NCI-H345 (cell line): ENCODE results near the gene LARP4B.

ENCODE experiments used
- DNase-seq: peaks from one replicate; lab custom pipeline; 2025; lab: John Stamatoyannopoulos, UW

The LARP4B gene

DNA sequence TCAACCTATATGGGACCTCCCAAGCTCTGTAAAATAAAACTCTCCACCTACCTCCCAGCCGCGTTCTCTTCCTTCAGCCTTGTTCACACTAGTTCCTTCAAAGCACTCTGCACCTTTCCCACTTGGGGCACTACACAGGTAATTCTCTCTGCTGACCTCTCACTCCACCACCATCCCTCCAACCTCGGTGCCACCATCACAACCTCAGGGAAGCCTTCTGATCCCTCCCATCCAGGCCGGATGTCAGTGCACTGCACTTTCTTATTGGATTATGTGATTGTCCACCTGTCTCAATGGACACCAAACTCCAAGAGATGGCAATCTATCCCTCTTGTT lies 7.0 kb downstream of the LARP4B start:
- DNase-seq, result no peak

DNA sequence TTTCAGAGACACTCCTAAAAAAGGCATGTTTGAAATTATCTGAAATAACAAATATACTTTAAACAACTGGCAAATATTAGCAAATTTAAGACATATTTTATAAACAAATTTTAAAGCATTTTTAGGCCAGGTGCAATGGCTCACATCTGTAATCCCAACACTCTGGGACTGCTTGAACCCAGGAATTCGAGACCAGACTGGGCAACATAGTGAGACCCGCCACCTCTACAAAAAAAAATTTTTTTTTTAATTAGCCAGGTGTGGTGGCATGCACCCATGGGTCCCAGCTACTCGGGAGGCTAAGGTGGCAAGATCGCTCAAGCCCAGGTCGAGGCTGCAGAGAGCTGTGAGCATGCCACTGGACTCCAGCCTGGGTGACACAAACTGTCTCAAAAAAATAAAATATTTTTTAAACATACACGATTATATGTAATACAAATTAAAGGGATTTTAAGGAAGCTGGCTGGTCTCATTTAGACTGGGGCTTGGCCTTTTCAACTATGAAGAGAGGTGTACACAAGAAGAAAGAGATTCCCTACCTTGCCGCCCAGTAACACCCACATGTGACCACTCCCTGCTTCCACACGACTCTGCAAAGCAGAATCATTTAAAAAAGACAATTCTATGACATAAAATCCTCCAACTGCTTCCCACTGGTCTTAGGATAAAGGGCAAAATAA lies 7.5 kb downstream of the LARP4B start:
- DNase-seq, result no peak

DNA sequence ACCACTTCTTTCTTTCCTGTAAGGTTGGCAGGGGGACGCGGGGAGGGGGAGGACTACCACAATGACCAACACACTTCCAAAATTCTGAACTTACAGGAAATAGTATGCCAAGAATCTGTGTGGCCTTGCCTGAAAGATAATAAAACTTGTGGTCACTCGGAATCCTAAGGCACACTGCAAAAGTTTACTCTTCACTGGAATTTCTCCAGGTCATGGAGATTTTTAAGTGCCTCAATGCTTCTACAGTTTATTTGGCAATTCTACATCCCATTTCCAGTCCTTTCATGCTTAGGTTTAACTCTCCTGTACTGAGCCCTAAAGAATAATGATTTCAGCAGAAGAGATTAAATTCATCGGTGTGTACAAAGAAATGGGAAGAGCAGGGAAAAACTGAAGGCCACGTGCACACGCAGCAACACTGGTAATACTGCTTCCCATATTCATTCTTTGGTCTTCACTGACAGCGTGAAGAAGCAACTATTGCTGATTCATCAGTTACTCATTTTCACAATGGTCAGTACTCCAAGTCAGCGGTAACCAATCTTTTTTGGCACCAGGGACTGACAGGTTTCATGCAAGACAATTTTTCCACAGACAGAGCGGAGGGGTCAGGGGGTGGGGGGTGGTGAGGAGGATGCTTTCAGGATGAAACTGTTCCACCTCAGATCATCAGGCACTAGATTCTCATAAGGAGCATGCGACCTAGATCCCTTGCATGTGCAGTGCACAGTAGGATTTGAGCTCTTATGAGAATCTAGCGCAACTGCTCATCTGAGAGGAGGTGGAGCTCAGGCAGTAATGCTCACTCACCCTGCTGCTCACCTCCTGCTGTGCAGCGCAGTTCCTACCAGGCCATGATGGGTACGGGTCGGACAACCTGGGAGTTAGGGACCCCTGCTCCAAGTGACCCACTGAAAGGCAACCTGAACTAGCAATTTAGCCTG lies 9.8 kb downstream of the LARP4B start:
- no peak for DNase-seq

DNA sequence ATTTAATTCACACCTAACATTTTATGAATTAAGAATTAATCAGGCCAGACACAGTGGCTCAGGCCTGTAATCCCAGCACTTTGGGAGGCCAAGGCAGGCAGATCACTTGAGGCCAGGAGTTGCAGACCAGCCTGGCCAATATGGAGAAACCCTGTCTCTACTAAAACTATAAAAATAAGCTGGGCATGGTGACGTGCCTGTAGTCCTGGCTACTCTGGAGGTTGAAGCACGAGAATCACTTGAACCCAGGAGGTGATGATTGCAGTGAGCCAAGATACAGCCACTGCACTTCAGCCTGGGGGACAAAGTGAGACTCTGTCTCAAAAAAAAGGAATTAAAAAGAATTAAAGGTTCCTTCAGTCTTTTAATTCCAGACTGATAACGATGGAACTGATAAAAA lies 11.1 kb downstream of the LARP4B start:
- DNase-seq, result no peak

DNA sequence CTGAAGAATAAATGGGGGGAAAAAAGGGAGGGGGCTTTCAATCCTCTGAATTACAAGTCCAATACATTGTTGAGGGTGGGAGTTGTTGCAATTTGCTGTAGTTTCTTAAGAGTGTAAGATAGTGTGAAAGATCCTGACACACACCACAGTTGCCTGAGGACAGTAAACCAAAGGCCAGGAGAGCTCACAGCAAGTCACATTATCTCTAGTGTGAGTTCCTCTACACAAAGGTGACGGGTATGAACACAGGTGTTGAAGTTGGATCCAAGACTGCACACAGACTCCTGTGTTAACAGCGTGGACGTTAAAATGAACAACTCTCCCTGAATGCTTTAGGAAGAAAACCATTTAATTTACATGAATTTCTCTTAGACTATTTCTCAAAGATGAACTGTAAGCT lies 12.0 kb downstream of the LARP4B start:
- DNase-seq, result no peak

DNA sequence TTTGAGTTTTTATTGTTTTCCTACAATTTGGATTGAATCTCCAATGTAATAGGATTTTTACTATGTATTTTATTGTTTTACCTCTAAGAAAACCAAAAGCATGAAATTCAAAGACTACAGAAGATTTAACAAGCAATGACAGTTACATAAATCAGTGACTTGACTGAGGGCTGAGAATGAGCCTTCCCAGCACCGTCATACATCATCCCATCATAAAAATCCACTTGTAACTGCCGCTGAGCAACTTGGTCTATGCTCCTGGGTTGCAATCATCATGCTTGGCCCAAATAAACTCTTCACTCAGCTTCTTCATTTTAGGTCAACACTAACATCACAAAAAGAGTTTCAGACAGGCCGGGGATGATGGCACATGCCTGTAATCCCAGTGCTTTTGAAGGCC lies 13.5 kb downstream of the LARP4B start:
- no peak for DNase-seq

DNA sequence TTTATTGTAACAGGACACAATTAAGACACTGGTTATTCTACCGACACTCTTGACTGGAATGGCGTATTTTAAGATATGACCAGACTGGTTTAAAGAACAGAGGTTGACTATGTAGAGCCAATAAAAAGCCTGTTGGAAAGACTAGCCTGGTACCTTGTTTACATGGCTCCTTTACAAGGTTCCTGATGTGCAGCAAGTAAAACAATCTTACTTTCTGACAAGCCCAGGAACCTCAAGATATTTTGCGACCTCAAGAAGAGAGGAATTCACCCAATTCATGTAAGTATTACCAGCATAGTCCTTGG lies 14.1 kb downstream of the LARP4B start:
- no peak for DNase-seq

DNA sequence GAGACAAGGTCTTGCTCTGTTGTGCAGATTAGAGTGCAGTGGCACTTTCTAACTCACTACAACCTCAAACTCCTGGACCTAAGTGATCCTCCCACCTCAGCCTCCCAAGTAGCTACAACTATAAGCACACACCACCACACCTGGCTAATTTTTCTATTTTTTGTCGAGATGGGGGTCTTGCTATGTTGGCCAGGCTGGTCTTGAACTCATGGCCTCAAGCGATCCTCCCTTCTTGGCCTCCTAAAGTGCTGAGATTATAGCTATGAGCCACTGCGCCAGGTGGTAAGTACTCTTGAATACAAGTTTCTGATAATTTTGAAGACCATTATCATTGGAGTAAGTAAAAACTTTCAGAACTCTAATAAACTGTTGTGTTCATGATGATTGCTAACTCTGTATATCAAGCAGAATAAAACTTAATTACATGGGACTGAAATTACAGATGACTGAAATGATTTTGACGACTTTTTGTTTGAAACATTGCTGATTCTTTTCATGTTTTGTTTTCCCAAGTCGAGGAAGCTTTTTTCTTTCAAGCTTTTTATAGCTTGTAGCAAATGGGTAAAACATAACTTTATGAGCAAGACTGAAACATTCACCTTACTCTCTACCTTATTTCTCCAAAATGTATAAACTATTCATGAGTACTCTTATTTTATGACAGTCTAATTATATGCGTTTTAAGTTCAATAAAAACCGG lies 14.6 kb downstream of the LARP4B start:
- DNase-seq, result no peak

DNA sequence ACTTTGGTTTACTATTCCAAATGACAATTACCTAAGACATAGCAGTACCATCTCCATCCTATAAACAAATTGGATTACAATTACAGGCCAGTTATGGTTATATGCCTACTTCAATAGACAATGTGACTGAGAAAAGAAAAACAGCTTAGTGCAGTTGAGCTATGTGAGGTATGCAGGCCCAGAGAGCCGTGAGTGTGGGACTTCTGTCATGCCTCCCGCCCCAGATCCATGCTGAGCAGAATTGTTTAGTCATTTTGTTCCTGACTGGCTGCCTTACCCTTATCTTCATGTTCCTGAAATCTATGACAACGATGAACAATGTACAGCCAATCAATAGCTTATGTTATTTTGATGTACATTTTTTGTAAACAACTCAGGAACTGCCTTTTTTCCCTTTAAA lies 21.7 kb downstream of the LARP4B start:
- DNase-seq, result no peak

DNA sequence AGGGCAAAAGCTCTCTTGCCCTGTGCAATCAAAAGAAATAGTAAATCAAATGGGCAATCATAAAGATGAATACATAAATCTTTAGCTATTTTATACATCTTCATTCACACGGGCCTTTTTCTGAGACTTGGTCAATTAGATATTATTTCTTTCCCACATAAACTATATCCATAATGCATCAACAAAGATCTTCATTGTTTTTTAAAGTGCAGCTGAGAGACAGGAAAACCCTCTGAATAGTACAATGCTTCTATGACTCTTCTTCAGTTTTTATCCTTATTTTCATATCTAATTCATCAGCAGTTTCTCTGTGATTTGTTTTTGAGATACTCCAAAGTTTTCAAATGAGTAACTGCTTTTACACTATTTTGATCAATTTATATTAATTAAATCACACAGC lies 25.5 kb downstream of the LARP4B start:
- no peak for DNase-seq

DNA sequence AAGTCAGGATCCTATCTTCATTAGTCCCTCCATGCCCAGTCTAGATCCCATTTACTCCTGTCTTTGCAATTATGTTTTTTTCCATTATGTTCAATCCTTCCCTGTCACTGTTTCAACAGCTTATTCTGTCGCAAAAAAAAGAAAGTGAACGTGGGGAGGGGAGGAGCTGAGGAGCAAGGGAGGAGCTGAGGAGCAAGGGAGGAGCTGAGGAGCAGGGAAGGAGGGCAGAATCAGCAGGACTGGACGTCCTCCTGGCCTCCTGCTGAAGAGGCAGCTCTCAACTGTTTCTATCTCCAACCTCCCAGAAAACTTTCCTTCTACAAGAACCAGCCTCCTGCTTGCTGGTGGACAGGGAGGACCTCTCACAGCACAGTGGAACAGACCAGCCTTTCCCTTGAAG lies 26.0 kb downstream of the LARP4B start:
- DNase-seq, result no peak

DNA sequence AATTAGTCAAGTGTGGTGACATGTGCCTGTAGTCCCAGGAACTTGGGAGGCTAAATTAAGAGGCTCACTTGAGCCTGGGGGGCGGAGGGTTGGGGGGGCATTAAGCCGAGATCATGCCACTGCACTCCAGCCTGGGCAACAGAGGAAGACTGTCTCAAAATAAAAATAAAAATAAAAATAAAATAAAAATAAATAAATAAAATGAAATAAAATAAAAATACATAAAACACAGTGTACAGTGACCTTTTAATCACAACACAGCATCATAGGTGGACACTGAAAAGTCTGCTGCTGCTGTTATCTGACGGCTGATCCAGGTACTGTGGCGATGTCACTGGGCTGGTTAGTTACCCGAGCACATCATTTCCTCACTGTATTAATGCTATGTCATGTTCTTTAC lies 27.1 kb downstream of the LARP4B start:
- no peak for DNase-seq

DNA sequence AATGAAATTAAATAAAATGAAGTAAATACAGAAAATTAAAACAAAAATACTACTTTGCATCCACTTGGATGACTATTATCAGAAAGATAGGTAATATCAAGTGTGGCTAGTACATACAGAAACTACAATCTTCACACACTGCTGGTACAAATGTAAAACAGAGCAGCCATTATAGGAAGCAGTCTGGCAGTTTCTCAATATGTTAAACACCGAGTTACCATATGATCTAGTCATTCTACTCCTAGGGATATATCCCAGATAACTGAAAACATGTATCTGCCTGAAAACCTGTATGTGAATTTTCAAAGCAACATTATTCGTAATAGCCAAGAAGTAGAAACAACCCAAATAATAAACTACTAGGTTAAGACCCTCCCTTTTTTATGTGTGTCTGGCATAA lies 33.4 kb downstream of the LARP4B start:
- no peak for DNase-seq

DNA sequence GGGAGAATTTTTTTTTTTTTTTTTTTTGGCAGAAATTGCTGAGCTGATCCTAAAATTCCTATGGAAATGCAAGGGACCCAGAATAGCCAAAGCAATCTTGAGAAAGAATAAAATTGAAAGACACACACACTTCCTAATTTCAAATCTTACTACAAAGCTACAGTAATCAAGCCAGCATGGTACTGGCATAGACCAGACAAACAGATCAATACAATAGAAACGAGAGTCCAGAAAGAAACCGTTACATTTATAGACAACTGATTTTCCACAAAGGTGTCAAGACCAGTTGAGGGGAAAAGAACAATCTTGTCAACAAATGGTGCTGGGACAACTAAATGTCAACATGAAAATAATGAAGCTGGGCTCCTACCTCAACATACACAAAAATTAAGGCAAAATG lies 34.5 kb downstream of the LARP4B start:
- no peak for DNase-seq

DNA sequence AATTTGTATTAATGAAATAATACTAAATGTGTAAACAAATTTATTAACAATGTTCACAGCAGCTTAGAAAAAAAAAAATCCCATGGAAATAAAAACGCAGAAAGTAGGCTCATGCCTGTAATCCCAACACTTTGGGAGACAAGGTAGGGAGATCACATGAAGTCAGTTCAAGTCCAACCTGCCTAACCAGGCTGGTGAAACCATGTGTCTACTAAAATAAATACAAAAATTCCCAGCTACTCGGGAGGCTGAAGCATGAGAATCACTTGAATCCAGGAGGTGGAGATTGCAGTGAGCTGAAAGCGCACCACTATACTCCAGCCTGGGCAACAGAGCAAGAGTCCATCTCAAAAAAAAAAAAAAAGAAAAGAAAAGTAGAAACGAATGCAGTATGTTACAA lies 36.2 kb downstream of the LARP4B start:
- no peak for DNase-seq

DNA sequence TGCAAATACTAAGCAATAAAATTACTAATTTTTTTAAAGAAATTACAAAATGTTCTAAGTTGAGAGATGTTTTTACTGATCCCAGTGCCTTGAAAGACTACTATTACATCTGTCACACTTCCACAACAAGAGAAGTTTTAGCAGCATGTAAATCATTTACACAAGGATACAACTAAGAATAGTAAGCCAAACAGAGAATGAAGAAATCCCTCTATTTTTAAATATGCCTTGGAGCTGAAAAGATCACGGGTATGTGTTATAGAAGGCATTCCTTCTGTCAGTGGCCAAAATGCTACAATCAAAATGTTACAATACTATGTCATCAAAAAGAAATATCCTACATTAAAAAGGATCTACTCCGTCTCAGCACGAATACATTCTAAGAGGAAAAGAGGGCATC lies 52.6 kb downstream of the LARP4B start:
- DNase-seq, result no peak

DNA sequence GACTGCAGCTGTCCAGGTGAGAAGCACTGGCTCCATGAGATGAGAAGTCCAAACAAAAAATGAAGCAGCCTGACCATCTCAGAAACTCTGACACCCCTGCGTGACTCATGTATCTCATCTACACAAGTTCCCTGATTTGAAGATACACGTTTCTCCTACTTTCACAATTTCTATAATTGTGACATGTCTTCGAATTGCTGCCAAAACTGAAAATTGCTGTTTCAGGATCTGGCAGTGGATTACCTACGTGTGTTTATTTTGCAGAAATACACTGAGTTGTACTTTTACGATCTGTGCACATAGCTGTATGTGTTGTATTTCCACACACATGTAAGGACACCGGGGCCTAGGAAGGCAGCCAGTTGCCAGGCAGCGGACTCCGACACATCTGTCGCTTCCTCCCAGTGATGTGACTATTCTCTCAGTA lies 53.2 kb downstream of the LARP4B start:
- DNase-seq, result no peak

DNA sequence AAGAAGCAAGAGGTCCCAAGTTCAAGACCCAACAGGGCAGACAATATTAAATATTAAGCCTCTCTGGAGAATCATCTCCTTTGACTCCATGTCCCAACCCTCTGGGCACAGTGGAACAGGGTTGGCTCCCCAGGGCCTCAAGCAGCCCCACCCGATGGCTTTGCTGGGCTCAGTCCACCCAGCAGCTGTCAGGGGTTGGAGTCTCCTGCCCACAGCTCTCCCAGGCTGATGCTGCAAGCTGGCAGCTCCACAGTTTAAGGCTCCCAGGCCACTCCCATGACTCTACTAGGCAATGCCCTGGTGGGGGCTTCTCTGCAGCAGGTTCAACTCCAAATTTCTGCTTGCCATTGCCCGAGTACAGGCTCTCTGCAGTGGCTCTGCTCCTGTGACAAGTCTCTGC lies 55.1 kb downstream of the LARP4B start:
- DNase-seq, result no peak

DNA sequence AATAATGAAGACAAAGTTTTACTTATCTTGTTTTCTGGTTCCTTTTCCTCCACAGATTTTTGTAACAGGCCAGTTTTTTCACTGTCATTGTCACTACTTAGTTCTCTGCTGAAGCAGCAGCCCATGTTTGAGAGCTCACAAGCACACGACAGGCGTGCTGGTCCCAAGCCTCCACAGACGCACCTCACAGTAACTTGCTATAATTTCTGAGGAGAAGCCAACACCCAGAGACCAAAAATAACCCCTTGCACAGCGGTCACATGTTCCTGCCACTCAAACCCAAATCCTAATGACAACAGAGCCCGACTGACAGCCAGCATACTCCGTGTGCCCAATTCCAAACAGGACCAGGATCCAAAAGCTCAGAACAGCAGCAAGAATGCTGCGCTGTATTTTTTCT lies 58.5 kb downstream of the LARP4B start:
- no peak for DNase-seq

DNA sequence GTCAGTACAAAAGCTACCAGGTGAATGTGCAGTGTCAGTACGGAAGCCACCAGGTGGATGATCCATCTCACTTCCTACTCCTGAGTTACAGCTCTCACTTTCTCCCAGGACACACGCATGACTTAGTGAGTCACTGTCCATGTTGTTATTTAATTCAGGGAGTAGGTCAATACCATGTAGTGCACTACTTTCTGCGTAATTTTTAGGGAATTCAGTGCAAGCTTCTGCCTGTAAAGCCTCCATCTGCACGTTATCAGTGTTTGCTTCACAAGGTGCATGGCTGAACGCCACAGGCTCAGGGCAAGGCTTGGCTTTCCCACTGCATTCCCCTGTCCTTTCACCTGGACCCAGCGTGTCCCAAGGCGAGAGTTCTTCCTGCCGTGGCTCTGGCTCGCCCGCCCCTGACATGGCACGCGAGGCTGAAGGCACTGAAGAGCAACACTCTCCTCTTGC lies 59.5 kb downstream of the LARP4B start:
- DNase-seq, result no peak

DNA sequence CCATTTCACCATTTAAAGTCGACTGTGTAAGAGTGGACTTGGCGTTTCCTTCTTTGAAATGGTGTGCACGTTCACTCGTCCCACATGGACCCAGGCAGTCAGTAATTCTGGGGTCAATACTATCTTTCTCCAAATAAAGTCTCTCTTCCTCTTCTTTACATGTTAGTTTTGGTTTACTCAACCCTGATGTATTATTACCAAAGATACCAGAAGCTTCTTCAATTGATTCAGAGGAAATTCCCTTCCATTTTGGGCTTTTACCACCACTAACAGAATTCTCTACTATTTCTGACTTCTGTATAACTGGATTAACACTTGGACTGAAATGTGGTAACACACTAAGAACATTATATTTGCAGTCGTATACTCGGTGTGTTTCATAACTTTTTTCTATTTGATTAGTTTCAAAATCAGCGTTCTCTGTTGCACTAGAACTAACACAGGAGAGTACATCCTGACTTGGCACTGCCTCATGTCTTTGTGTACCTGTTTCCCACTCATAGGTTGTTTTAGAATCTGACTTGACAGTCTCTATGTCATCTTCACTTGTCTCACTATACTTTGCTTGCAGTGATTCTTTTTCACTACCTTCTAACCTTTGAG lies 60.8 kb downstream of the LARP4B start:
- no peak for DNase-seq

DNA sequence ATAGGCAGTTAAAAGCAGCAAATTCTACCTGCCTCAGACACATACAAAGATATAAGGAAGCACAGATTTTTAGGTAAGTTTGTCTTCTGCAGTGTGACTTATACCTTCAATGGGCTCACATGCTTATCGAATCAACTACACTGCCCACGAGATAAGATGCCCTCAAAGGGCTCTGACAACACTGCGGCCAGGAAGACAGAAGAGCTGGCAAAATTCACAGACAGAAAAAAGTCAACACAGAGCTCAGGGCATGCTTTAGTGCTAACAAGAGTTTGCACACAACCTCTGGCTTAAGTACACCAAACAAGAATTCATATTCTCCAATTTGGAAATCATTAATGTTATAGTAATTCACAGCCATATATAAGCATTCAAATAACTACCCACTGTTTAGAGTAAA lies 62.3 kb downstream of the LARP4B start:
- DNase-seq, result no peak

DNA sequence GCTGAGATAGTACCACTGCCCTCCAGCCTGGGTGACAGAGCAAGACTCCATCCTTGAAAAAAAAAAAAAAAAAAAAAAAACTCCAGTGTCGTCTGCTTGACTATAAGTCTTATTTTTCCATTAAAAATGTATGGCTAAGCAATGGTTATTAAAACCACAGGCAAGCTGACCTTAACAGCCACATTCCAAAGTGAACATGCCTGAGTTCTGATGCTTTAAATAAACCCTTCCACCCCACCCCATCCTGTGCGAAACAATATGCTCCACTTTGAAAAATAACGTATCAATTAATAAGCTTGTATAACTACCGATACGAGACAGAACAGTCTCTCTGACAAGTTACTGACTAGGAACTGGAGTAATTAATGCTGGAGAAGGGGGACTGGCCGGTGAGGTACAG lies 63.7 kb downstream of the LARP4B start:
- no peak for DNase-seq
